DND-41 (cell line): Measurements from ENCODE around the gene HOXA13.
A peak's percentile ranks its signal among the peaks of the same experiment; 100 is the strongest.

ENCODE experiments used
- EZH2 ChIP-seq: IDR thresholded peaks from 3 replicates; pipeline ENCODE4 v1.6.1; 2012; ENCODE audit warnings: borderline replicate concordance, low read depth, mild to moderate bottlenecking, moderate library complexity, low read length, inconsistent platforms; ENCODE audit not compliant: severe bottlenecking
- TF ChIP-seq, protein P1 (sequence below): IDR thresholded peaks from 2 replicates; pipeline ENCODE4 v1.5.1; 2012; ENCODE audit warnings: borderline replicate concordance, low read length, moderate library complexity, mild to moderate bottlenecking; ENCODE audit not compliant: poor library complexity, severe bottlenecking; ENCODE audit errors: extremely low read depth

DNA sequence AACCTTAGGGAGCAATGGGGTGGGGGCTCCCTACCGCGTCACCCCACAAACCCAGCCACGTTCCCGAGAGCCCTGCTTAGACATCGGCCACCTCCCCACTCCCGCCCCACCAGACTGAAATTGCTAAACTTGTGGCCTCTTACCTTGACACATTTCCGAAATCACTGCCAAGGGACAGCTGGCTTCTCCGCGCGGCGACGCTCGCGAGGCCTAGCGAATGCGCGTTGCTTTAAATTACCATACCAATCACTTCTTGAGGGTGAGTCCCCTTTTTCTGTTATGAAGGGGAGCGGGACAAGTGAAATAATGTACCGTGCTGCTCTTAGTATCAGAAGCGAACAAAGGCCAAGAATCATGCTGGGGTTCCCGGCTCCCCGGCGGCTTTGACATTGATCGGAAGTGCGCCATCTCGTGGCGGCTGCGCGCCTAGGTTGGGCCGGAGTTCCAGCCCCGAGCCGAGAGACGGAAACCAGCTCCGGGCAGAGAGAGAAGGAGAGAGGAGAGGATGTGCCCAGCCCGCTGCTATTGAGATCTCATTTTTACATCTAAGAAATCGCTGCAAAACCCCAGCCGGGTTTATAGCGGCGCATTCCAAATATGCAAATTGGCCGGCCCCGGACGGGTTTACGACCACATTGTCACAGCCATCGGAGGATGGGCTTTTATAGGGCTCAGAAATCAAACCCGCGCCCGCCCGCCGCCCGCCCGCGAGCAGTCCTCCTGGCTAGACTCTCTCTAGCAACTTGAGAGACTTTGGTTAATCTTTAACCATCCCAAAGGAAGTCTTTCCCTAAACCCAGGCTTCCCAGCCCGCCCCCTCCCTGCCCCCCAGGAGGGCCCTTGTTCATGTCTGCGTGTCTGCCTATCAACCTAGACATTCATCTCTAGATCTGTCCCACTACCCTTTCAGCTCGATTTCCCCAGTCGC is 20.1 kb downstream of the HOXA13 start:
- TF ChIP-seq, protein P1, sequence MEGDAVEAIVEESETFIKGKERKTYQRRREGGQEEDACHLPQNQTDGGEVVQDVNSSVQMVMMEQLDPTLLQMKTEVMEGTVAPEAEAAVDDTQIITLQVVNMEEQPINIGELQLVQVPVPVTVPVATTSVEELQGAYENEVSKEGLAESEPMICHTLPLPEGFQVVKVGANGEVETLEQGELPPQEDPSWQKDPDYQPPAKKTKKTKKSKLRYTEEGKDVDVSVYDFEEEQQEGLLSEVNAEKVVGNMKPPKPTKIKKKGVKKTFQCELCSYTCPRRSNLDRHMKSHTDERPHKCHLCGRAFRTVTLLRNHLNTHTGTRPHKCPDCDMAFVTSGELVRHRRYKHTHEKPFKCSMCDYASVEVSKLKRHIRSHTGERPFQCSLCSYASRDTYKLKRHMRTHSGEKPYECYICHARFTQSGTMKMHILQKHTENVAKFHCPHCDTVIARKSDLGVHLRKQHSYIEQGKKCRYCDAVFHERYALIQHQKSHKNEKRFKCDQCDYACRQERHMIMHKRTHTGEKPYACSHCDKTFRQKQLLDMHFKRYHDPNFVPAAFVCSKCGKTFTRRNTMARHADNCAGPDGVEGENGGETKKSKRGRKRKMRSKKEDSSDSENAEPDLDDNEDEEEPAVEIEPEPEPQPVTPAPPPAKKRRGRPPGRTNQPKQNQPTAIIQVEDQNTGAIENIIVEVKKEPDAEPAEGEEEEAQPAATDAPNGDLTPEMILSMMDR, result peak; percentile 12
- no peak for TF ChIP-seq EZH2
